Activated T-cell treated with anti-CD3 and anti-CD28 coated beads, Interleukin-2, amount 50 U/mL, for 72 hours (primary cell): ENCODE measurements around the gene TXNRD1. TPM values are rescaled to one million over a fixed set of nuclear protein-coding genes. Genes with fewer than 3 reads are reported as not detected.

Source experiments
- ATAC-seq, 2 donors: fragments of 150-1000 bp; cut with Tn5 transposase; replicated peaks in 1 of 2; 2 replicates each; pipeline ENCODE4 v1.10.0; 2021; ENCODE audit warnings: moderate library complexity in 2 of 2, mild to moderate bottlenecking in 1 of 2
- DNase-seq, 2 donors: peaks; one replicate each; pipeline ENCODE4 v3.0.0; 2021 to 2022; ENCODE audit warnings: mixed read lengths in 1 of 2
- H3K27ac Mint-ChIP-seq: one replicate; pipeline ENCODE4 v1.8.0; 2022; ENCODE audit warnings: mild to moderate bottlenecking, moderate library complexity, mixed read lengths
- H3K27me3 Mint-ChIP-seq: one replicate; pipeline ENCODE4 v1.8.0; 2022; ENCODE audit warnings: low read depth, mixed read lengths
- H3K36me3 Mint-ChIP-seq, 2 donors: one replicate each; pipeline ENCODE4 v1.8.0; 2022; ENCODE audit warnings: mixed read lengths in 2 of 2, mild to moderate bottlenecking in 1 of 2; ENCODE audit not compliant: insufficient read depth in 2 of 2
- H3K4me1 Mint-ChIP-seq: one replicate; pipeline ENCODE4 v1.8.0; 2022; ENCODE audit warnings: low read depth, mixed read lengths
- H3K4me3 Mint-ChIP-seq, 2 donors: one replicate each; pipeline ENCODE4 v1.8.0; 2022; ENCODE audit warnings: mild to moderate bottlenecking in 2 of 2, mixed read lengths in 2 of 2, moderate library complexity in 2 of 2
- H3K9me3 Mint-ChIP-seq, 2 donors: one replicate each; pipeline ENCODE4 v1.8.0; 2022; ENCODE audit warnings: mixed read lengths in 2 of 2
- total RNA-seq, 2 donors: library from RNA; stranded (reverse); gene quantifications; one replicate each; pipeline ENCODE4 v1.2.3, GENCODE V29; 2022

Gene TXNRD1
- total RNA-seq, 2 donors from 2014 or later: 83.8 to 89.4 TPM

GRCh38 chr12:104310751-104311633 lies 95.4 kb downstream of the TXNRD1 start:
- Mint-ChIP-seq H3K9me3 (no peaks in the 10 kb centered on the region), H3K36me3 (peaks cover 4 to 28% of the 10 kb centered on the region in 2 donors), H3K27me3 (no peaks in the 10 kb centered on the region), H3K4me1 (peaks cover 19% of the 10 kb centered on the region), H3K27ac (no peak overlapping the region), H3K4me3 (no peak overlapping the region)
- DNase-seq (no peak), ATAC-seq (no peak)

GRCh38 chr12:104312202-104312601 lies 96.6 kb downstream of the TXNRD1 start:
- Mint-ChIP-seq H3K9me3 (no peaks in the 10 kb centered on the region), H3K36me3 (peaks cover 4 to 28% of the 10 kb centered on the region in 2 donors), H3K27ac (no peak overlapping the region)

GRCh38 chr12:104312654-104313053 lies 97.1 kb downstream of the TXNRD1 start:
- no peaks in the 10 kb centered on the region for H3K27me3 Mint-ChIP-seq
- H3K27ac Mint-ChIP-seq: no peak overlapping the region
- DNase-seq: no peak
- no peaks in the 10 kb centered on the region for H3K9me3 Mint-ChIP-seq
- H3K4me3 Mint-ChIP-seq: no peak overlapping the region
- peaks cover 4 to 24% of the 10 kb centered on the region in 2 donors for H3K36me3 Mint-ChIP-seq
- no peak for ATAC-seq
- peaks cover 6% of the 10 kb centered on the region for H3K4me1 Mint-ChIP-seq

More at GRCh38 chr12:104312202-104312601, 96.6 kb downstream of the TXNRD1 start:
- no peak for ATAC-seq
- H3K4me3 Mint-ChIP-seq: no peak overlapping the region
- H3K27me3 Mint-ChIP-seq: no peaks in the 10 kb centered on the region
- H3K4me1 Mint-ChIP-seq: peaks cover 11% of the 10 kb centered on the region
- no peak for DNase-seq

GRCh38 chr12:104313568-104314241 lies 98.1 kb downstream of the TXNRD1 start:
- Mint-ChIP-seq H3K4me3 (no peak overlapping the region), H3K27ac (no peak overlapping the region), H3K36me3 (peaks cover 4 to 24% of the 10 kb centered on the region in 2 donors), H3K4me1 (peaks cover 5% of the 10 kb centered on the region), H3K27me3 (no peaks in the 10 kb centered on the region), H3K9me3 (no peaks in the 10 kb centered on the region)
- no peak for ATAC-seq
- no peak for DNase-seq

- Mint-ChIP-seq H3K9me3 (no peaks in the 10 kb centered on the region), H3K27me3 (no peaks in the 10 kb centered on the region), H3K27ac (no peak overlapping the region), H3K36me3 (peaks cover 4 to 24% of the 10 kb centered on the region in 2 donors), H3K4me3 (no peak overlapping the region), H3K4me1 (peaks cover 5% of the 10 kb centered on the region)
- ATAC-seq (no peak), DNase-seq (no peak)
These were observed 98.6 kb downstream of the TXNRD1 start for GRCh38 chr12:104314242-104314614.

GRCh38 chr12:104315326-104316224 lies 100.0 kb downstream of the TXNRD1 start:
- no peaks in the 10 kb centered on the region for H3K27me3 Mint-ChIP-seq
- DNase-seq (no peak), ATAC-seq (no peak)
- H3K9me3 Mint-ChIP-seq: no peaks in the 10 kb centered on the region
- H3K4me3 Mint-ChIP-seq: no peak overlapping the region
- no peak overlapping the region for H3K27ac Mint-ChIP-seq
- peaks cover 4 to 25% of the 10 kb centered on the region in 2 donors for H3K36me3 Mint-ChIP-seq
- H3K4me1 Mint-ChIP-seq: peaks cover 5% of the 10 kb centered on the region

- no peak overlapping the region for H3K4me3 Mint-ChIP-seq
- no peak overlapping the region for H3K27ac Mint-ChIP-seq
- H3K36me3 Mint-ChIP-seq: peaks cover 4 to 29% of the 10 kb centered on the region in 2 donors
- DNase-seq (no peak), ATAC-seq (no peak)
- peaks cover 9% of the 10 kb centered on the region for H3K4me1 Mint-ChIP-seq
- H3K9me3 Mint-ChIP-seq: no peaks in the 10 kb centered on the region
- no peaks in the 10 kb centered on the region for H3K27me3 Mint-ChIP-seq
These were observed 101.4 kb downstream of the TXNRD1 start for GRCh38 chr12:104316936-104317335.

GRCh38 chr12:104317538-104318210 lies 102.1 kb downstream of the TXNRD1 start:
- Mint-ChIP-seq H3K36me3 (peaks cover 4 to 31% of the 10 kb centered on the region in 2 donors), H3K27me3 (no peaks in the 10 kb centered on the region), H3K9me3 (no peaks in the 10 kb centered on the region), H3K4me3 (no peak overlapping the region), H3K4me1 (peaks cover 9% of the 10 kb centered on the region), H3K27ac (no peak overlapping the region)
- no peak for DNase-seq
- ATAC-seq: no peak

- Mint-ChIP-seq H3K36me3 (peaks cover 4 to 28% of the 10 kb centered on the region in 2 donors), H3K27ac (no peak overlapping the region), H3K27me3 (no peaks in the 10 kb centered on the region), H3K9me3 (no peaks in the 10 kb centered on the region), H3K4me1 (peaks cover 9% of the 10 kb centered on the region), H3K4me3 (no peak overlapping the region)
- ATAC-seq (no peak), DNase-seq (no peak)
These were observed 103.4 kb downstream of the TXNRD1 start for GRCh38 chr12:104319028-104319427.

GRCh38 chr12:104319918-104320626 lies 104.5 kb downstream of the TXNRD1 start:
- Mint-ChIP-seq H3K36me3 (peaks cover 4 to 31% of the 10 kb centered on the region in 2 donors), H3K4me1 (peaks cover 9% of the 10 kb centered on the region), H3K4me3 (no peak overlapping the region), H3K9me3 (no peaks in the 10 kb centered on the region), H3K27me3 (no peaks in the 10 kb centered on the region), H3K27ac (no peak overlapping the region)
- DNase-seq (no peak), ATAC-seq (no peak)

GRCh38 chr12:104320627-104321024 lies 105.0 kb downstream of the TXNRD1 start:
- Mint-ChIP-seq H3K9me3 (no peaks in the 10 kb centered on the region), H3K27me3 (no peaks in the 10 kb centered on the region), H3K27ac (no peak overlapping the region), H3K36me3 (peaks cover 3 to 27% of the 10 kb centered on the region in 2 donors), H3K4me3 (no peak overlapping the region), H3K4me1 (peaks cover 4% of the 10 kb centered on the region)
- no peak for DNase-seq
- ATAC-seq: no peak

GRCh38 chr12:104321949-104322348 lies 106.4 kb downstream of the TXNRD1 start:
- no peak overlapping the region for H3K4me3 Mint-ChIP-seq
- H3K27ac Mint-ChIP-seq: no peak overlapping the region

More at GRCh38 chr12:104321949-104322348, 106.4 kb downstream of the TXNRD1 start:
- Mint-ChIP-seq H3K27me3 (no peaks in the 10 kb centered on the region), H3K4me1 (peaks cover 4% of the 10 kb centered on the region), H3K36me3 (peaks cover 3 to 30% of the 10 kb centered on the region in 2 donors), H3K9me3 (no peaks in the 10 kb centered on the region)
- ATAC-seq (no peak), DNase-seq (no peak)
